ENCODE data around the gene SLC35A5. TPM values are rescaled to one million over a fixed set of nuclear protein-coding genes. Genes with fewer than 3 reads are reported as not detected.

The SLC35A5 gene
- polyA plus RNA-seq, 3 donors from 2014 or later, result 7.6 to 20.1 (median 16.7) TPM

DNA sequence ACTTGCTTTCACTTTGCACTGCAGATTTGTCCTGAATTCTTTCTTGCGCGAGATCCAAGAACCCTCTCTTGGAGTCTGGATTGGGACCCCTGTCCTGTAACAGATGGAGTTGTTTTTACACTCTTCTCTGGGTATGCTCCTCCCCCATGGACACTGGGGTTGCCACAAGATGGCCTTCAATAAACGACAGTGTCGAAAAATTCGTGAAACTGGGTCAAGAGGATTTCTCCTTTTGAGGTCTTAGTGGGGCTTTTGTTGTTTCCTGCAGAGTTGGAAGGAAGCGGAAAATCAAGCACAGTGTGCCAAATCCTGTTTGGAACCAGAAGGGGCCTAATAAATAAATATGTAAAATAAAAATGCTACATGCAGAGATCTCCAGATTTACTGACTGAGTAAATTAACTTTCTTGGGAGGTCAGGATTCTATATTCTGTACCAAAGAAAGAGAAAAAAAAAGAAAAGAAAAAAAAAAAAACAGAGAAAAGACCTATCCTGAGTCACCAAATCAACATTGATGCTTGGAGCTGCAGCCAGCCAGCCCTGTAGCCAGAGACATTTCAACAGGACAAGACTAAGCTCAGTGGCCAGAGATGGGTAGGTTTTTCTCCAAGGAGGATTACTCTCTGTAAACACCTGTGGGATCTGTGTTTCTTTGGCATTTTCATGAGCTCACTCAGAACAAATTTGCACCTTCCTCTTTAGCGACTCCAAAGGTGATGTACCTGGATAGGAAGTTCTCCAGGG lies 54.3 kb downstream of the SLC35A5 start:
- Mint-ChIP-seq H3K4me3 (no peak overlapping the region), H3K36me3 (no peaks in the 10 kb centered on the region), H3K4me1 (no peaks in the 10 kb centered on the region), H3K27me3 (ENCODE audit: low read depth in 3 of 3) (peaks cover 2 to 5% (median 4%) of the 10 kb centered on the region in 3 donors), H3K27ac (no peak overlapping the region), H3K9me3 (no peaks in the 10 kb centered on the region)
- no peak for DNase-seq

GRCh38 chr3:112617285-112617684 lies 55.4 kb downstream of the SLC35A5 start:
- DNase-seq, result no peak
- H3K27me3 Mint-ChIP-seq (ENCODE audit: low read depth in 3 of 3), result peaks cover 2 to 5% (median 4%) of the 10 kb centered on the region in 3 donors
- H3K27ac Mint-ChIP-seq, result no peak overlapping the region
- H3K4me3 Mint-ChIP-seq, result no peak overlapping the region
- H3K36me3 Mint-ChIP-seq, result no peaks in the 10 kb centered on the region
- no peaks in the 10 kb centered on the region for H3K4me1 Mint-ChIP-seq
- no peaks in the 10 kb centered on the region for H3K9me3 Mint-ChIP-seq

DNA sequence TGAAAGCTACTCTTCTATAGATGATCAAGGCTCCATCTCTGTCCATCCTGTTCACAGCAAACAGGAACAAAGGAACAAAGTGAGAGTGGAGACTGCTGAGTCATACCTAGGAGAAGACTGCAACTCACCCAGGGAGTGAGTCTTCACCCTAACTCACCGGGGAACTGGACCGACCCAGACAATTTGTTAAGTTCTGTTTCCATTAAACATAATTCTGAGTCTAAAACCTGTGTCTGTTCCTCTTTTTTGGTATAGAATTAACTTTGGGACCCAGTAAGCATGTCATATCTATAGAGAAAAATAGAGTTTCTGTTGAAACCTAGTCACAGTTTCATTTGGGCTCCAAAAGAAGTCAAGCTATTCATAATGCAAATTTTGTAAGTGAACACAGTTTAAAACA lies 57.5 kb downstream of the SLC35A5 start:
- peaks cover 0 to 5% (median 2%) of the 10 kb centered on the region in 3 donors for H3K27me3 Mint-ChIP-seq (ENCODE audit: low read depth in 3 of 3)
- H3K4me3 Mint-ChIP-seq, result no peak overlapping the region
- no peak overlapping the region for H3K27ac Mint-ChIP-seq
- DNase-seq, result no peak
- no peaks in the 10 kb centered on the region for H3K4me1 Mint-ChIP-seq
- no peaks in the 10 kb centered on the region for H3K9me3 Mint-ChIP-seq
- H3K36me3 Mint-ChIP-seq, result no peaks in the 10 kb centered on the region

- no peaks in the 10 kb centered on the region for H3K36me3 Mint-ChIP-seq
- no peak overlapping the region for H3K27ac Mint-ChIP-seq
- H3K27me3 Mint-ChIP-seq (ENCODE audit: low read depth in 3 of 3), result peaks cover 0 to 4% (median 0%) of the 10 kb centered on the region in 3 donors
- no peak for DNase-seq
- no peaks in the 10 kb centered on the region for H3K9me3 Mint-ChIP-seq
- H3K4me3 Mint-ChIP-seq, result no peak overlapping the region
- H3K4me1 Mint-ChIP-seq, result no peaks in the 10 kb centered on the region
These were observed 61.4 kb downstream of the SLC35A5 start for GRCh38 chr3:112623213-112623612.

- peaks cover 0 to 3% (median 0%) of the 10 kb centered on the region in 3 donors for H3K27me3 Mint-ChIP-seq (ENCODE audit: low read depth in 3 of 3)
- no peaks in the 10 kb centered on the region for H3K9me3 Mint-ChIP-seq
- H3K4me1 Mint-ChIP-seq, result no peaks in the 10 kb centered on the region
- H3K36me3 Mint-ChIP-seq, result no peaks in the 10 kb centered on the region
- no peak overlapping the region for H3K27ac Mint-ChIP-seq
- H3K4me3 Mint-ChIP-seq, result no peak overlapping the region
- no peak for DNase-seq
These were observed 61.9 kb downstream of the SLC35A5 start for GRCh38 chr3:112623717-112624116.

- Mint-ChIP-seq H3K36me3 (no peaks in the 10 kb centered on the region), H3K27me3 (ENCODE audit: low read depth in 3 of 3) (peaks cover 0 to 2% (median 0%) of the 10 kb centered on the region in 3 donors), H3K4me1 (no peaks in the 10 kb centered on the region), H3K4me3 (no peak overlapping the region), H3K9me3 (no peaks in the 10 kb centered on the region), H3K27ac (no peak overlapping the region)
- DNase-seq, result no peak
These were observed 65.6 kb downstream of the SLC35A5 start for GRCh38 chr3:112627419-112627818.

GRCh38 chr3:112627919-112628466 lies 66.1 kb downstream of the SLC35A5 start:
- Mint-ChIP-seq H3K4me3 (no peak overlapping the region), H3K27me3 (ENCODE audit: low read depth in 3 of 3) (peaks cover 0 to 2% (median 0%) of the 10 kb centered on the region in 3 donors), H3K9me3 (no peaks in the 10 kb centered on the region), H3K36me3 (no peaks in the 10 kb centered on the region), H3K4me1 (no peaks in the 10 kb centered on the region), H3K27ac (no peak overlapping the region)
- DNase-seq, result no peak

DNA sequence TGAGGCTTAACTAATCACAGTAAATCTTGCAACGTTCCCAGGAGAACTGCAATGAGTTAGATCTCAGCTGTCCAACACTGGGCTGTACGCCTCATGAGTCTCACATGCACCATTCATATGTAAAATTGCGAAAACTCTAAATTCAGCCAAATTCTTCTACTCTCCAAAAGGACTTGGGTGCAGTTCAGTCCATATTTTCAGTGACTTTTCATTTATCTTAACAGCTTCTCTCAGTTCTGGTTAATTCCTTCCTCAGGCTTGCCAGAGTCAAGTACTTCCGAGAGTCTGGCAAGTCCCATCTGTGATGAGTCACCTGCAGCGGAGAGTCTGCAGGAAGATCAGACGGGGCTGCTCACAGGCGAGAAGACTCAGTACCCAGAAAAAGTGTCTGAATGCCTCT lies 67.6 kb downstream of the SLC35A5 start:
- DNase-seq, result no peak

GRCh38 chr3:112631257-112631656 lies 69.4 kb downstream of the SLC35A5 start:
- Mint-ChIP-seq H3K27me3 (ENCODE audit: low read depth in 3 of 3) (peaks cover 0 to 2% (median 0%) of the 10 kb centered on the region in 3 donors), H3K4me1 (no peaks in the 10 kb centered on the region), H3K4me3 (no peak overlapping the region), H3K36me3 (no peaks in the 10 kb centered on the region), H3K27ac (no peak overlapping the region), H3K9me3 (no peaks in the 10 kb centered on the region)
- no peak for DNase-seq

More for the DNA sequence above, 67.6 kb downstream of the SLC35A5 start:
- H3K4me1 Mint-ChIP-seq, result no peaks in the 10 kb centered on the region
- no peaks in the 10 kb centered on the region for H3K9me3 Mint-ChIP-seq
- no peak overlapping the region for H3K4me3 Mint-ChIP-seq
- no peaks in the 10 kb centered on the region for H3K36me3 Mint-ChIP-seq
- no peak overlapping the region for H3K27ac Mint-ChIP-seq
- H3K27me3 Mint-ChIP-seq (ENCODE audit: low read depth in 3 of 3), result peaks cover 0 to 2% (median 0%) of the 10 kb centered on the region in 3 donors

DNA sequence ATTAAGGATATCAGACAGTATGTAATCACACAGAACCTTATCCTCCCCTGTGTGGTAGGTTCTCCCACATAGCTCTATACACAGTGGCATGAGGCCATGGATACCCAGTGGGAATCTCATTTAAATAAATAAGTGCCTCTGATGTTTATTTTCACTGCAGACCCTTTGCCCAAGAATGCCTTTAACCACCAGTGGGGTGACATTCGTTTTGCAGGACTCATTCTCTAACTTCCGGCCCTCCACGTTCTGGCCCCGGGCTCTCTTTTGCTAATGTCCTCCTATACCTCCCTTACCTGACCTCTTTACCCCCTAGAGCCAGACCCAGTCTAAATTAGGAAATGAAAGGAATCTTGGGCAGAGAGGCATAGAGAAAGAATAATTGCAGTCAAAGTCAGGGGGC lies 70.8 kb downstream of the SLC35A5 start:
- Mint-ChIP-seq H3K4me1 (no peaks in the 10 kb centered on the region), H3K27ac (no peak overlapping the region), H3K9me3 (no peaks in the 10 kb centered on the region), H3K27me3 (ENCODE audit: low read depth in 3 of 3) (no peaks in the 10 kb centered on the region), H3K4me3 (no peak overlapping the region), H3K36me3 (no peaks in the 10 kb centered on the region)
- no peak for DNase-seq

DNA sequence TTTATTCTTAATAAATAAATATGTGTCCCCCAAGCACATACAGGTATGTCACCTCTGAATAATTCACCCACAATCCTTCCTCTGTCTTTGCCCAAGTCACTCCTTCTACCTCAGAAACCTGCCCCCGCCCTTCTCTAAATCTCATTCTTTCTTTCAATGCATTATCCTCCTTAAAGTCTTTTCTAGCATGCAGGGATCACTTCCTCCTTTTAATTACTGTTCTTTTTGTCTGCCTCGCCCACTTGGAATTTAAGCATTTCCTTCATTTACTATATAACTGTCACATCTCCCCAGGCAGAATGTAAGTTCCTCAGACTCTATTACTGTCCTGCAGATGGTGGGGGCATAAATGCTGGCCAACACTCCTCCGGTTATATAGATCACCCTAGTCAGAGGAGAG lies 71.3 kb downstream of the SLC35A5 start:
- H3K4me3 Mint-ChIP-seq, result no peak overlapping the region
- no peak for DNase-seq
- H3K36me3 Mint-ChIP-seq, result no peaks in the 10 kb centered on the region
- no peaks in the 10 kb centered on the region for H3K27me3 Mint-ChIP-seq (ENCODE audit: low read depth in 3 of 3)
- H3K4me1 Mint-ChIP-seq, result no peaks in the 10 kb centered on the region
- H3K9me3 Mint-ChIP-seq, result no peaks in the 10 kb centered on the region
- no peak overlapping the region for H3K27ac Mint-ChIP-seq

DNA sequence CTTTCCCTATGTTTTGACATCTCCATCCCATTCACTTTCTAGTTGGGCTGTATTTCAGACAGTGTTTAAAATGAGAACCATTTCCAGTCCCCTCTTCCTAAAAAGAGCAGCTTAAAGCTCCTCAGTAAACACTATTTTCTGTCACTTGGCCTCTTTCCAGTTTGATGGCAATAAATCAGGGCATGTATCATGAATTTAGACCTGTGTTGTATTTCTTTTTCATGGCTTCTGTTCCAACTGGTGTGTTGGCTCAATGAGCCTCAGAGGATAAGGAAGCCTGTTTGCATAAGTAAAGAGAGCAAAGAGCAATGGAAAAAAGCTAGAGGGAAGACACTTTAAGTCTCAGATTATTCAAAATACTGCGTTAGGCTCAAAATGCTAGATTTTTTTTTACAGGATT lies 71.9 kb downstream of the SLC35A5 start:
- H3K4me1 Mint-ChIP-seq, result no peaks in the 10 kb centered on the region
- H3K9me3 Mint-ChIP-seq, result no peaks in the 10 kb centered on the region
- H3K27me3 Mint-ChIP-seq (ENCODE audit: low read depth in 3 of 3), result no peaks in the 10 kb centered on the region

GRCh38 chr3:112634786-112635541 lies 73.1 kb downstream of the SLC35A5 start:
- H3K4me1 Mint-ChIP-seq, result no peaks in the 10 kb centered on the region
- no peak overlapping the region for H3K27ac Mint-ChIP-seq
- H3K36me3 Mint-ChIP-seq, result no peaks in the 10 kb centered on the region
- H3K4me3 Mint-ChIP-seq, result no peak overlapping the region
- H3K27me3 Mint-ChIP-seq (ENCODE audit: low read depth in 3 of 3), result no peaks in the 10 kb centered on the region
- no peaks in the 10 kb centered on the region for H3K9me3 Mint-ChIP-seq
- DNase-seq, result no peak

More for the DNA sequence above, 71.9 kb downstream of the SLC35A5 start:
- H3K27ac Mint-ChIP-seq, result no peak overlapping the region
- no peak overlapping the region for H3K4me3 Mint-ChIP-seq
- H3K36me3 Mint-ChIP-seq, result no peaks in the 10 kb centered on the region
- DNase-seq, result no peak

Data from immature natural killer cell (primary cell).